Trophoblast cell (in vitro differentiated cells and primary cell): ENCODE measurements around the gene CSTF1.
A peak's percentile ranks its signal among the peaks of the same experiment; 100 is the strongest.

Experiments used
- DNase-seq, 2 donors: peaks; one replicate each; pipeline ENCODE4 v3.0.0-alpha.2; 2016
- H2AFZ ChIP-seq: 2 replicates; pipeline ENCODE4 v1.6.1; 2013; ENCODE audit warnings: low read length, moderate library complexity, mild to moderate bottlenecking; ENCODE audit not compliant: insufficient read depth, poor library complexity
- H2AK5ac ChIP-seq: 2 replicates; pipeline ENCODE4 v1.6.1; 2013; ENCODE audit warnings: mild to moderate bottlenecking, low read length
- H2BK120ac ChIP-seq: 2 replicates; pipeline ENCODE4 v1.6.1; 2013; ENCODE audit warnings: low read length, mild to moderate bottlenecking, moderate library complexity; ENCODE audit not compliant: insufficient read depth, poor library complexity
- H2BK12ac ChIP-seq: 2 replicates; pipeline ENCODE4 v1.6.1; 2013; ENCODE audit warnings: mild to moderate bottlenecking, low read length, moderate library complexity
- H2BK5ac ChIP-seq: 2 replicates; pipeline ENCODE4 v1.6.1; 2013; ENCODE audit warnings: low read length, low read depth, moderate library complexity, mild to moderate bottlenecking; ENCODE audit not compliant: poor library complexity
- H3K14ac ChIP-seq: 2 replicates; pipeline ENCODE4 v1.6.1; 2013; ENCODE audit warnings: mild to moderate bottlenecking, low read length
- H3K18ac ChIP-seq: 2 replicates; pipeline ENCODE4 v1.6.1; 2013; ENCODE audit warnings: mild to moderate bottlenecking, low read length
- H3K23ac ChIP-seq: 2 replicates; pipeline ENCODE4 v1.6.1; 2013; ENCODE audit warnings: low read length
- H3K27ac ChIP-seq: 2 replicates; pipeline ENCODE4 v1.5.1; 2013; ENCODE audit warnings: low read depth, mild to moderate bottlenecking, inconsistent platforms, low read length, moderate library complexity
- H3K27me3 ChIP-seq: 2 replicates; pipeline ENCODE4 v1.6.1; 2013; ENCODE audit warnings: inconsistent platforms, mild to moderate bottlenecking, low read length, moderate library complexity; ENCODE audit not compliant: insufficient read depth
- H3K36me3 ChIP-seq, 2 experiments: 1 replicate in 1 of 2; 2 replicates in 1 of 2; pipeline ENCODE4 v1.6.1; 2013; ENCODE audit warnings: low read length in 2 of 2, mild to moderate bottlenecking in 2 of 2, moderate library complexity in 1 of 2; ENCODE audit not compliant: insufficient read depth in 2 of 2, control insufficient read depth in 1 of 2
- H3K4ac ChIP-seq: 2 replicates; pipeline ENCODE4 v1.6.1; 2013; ENCODE audit warnings: low read depth, mild to moderate bottlenecking, low read length, moderate library complexity
- H3K4me1 ChIP-seq, 2 experiments: 1 replicate in 1 of 2; 2 replicates in 1 of 2; pipeline ENCODE4 v1.6.1; 2013; ENCODE audit warnings: low read length in 2 of 2, mild to moderate bottlenecking in 2 of 2, moderate library complexity in 1 of 2; ENCODE audit not compliant: insufficient read depth in 2 of 2, control insufficient read depth in 1 of 2
- H3K4me2 ChIP-seq: 2 replicates; pipeline ENCODE4 v1.6.1; 2013; ENCODE audit warnings: inconsistent platforms, mild to moderate bottlenecking, low read length, moderate library complexity
- H3K4me3 ChIP-seq: 2 replicates; pipeline ENCODE4 v1.5.1; 2013; ENCODE audit warnings: mild to moderate bottlenecking, low read depth, low read length, inconsistent platforms
- H3K79me1 ChIP-seq: one replicate; pipeline ENCODE4 v1.6.1; 2013; ENCODE audit warnings: low read length
- H3K79me2 ChIP-seq: 2 replicates; pipeline ENCODE4 v1.6.1; 2013; ENCODE audit warnings: low read length, mild to moderate bottlenecking; ENCODE audit not compliant: control insufficient read depth, insufficient read depth, poor library complexity
- H3K9ac ChIP-seq: 2 replicates; pipeline ENCODE4 v1.6.1; 2013; ENCODE audit warnings: mild to moderate bottlenecking, low read length
- H3K9me3 ChIP-seq: 2 replicates; pipeline ENCODE4 v1.6.1; 2013; ENCODE audit warnings: low read depth, mild to moderate bottlenecking, control low read depth, inconsistent platforms, low read length; ENCODE audit not compliant: insufficient read depth
- H4K12ac ChIP-seq: 2 replicates; pipeline ENCODE4 v1.6.1; 2013; ENCODE audit warnings: low read depth, mild to moderate bottlenecking, low read length, moderate library complexity
- H4K8ac ChIP-seq: 2 replicates; pipeline ENCODE4 v1.6.1; 2013; ENCODE audit warnings: low read depth, mild to moderate bottlenecking, low read length, moderate library complexity
- H4K91ac ChIP-seq: one replicate; pipeline ENCODE4 v1.6.1; 2013; ENCODE audit warnings: low read depth, mild to moderate bottlenecking, low read length, moderate library complexity
- WGBS: extraction: QIAGEN DNeasy Blood & Tissue Kit; methylation state at CpG from one replicate; pipeline ENCODE4 v1.1.7; 2013; ENCODE audit warnings: missing lambda C conversion rate; ENCODE audit not compliant: insufficient read length, insufficient coverage; ENCODE audit errors: extremely low coverage; 5-methylcytosine and 5-hydroxymethylcytosine counted together

CSTF1 gene

GRCh38 chr20:56422824-56423189 lies 30.4 kb downstream of the CSTF1 start:
- no peak overlapping the region for H3K4ac ChIP-seq
- H3K27ac ChIP-seq: no peak overlapping the region
- H2BK12ac ChIP-seq: no peak overlapping the region
- no CpG with 5 or more reads among the region's 4 CpGs for WGBS
- no peak overlapping the region for H3K4me2 ChIP-seq
- H3K23ac ChIP-seq: no peak overlapping the region
- H3K9ac ChIP-seq: no peak overlapping the region
- no peak overlapping the region for H4K12ac ChIP-seq
- no peak overlapping the region for H3K14ac ChIP-seq
- H3K27me3 ChIP-seq: no peaks in the 10 kb centered on the region
- H3K4me3 ChIP-seq: no peak overlapping the region
- no peak for DNase-seq
- no peaks in the 10 kb centered on the region for H3K79me1 ChIP-seq
- H2BK120ac ChIP-seq: no peak overlapping the region
- H3K18ac ChIP-seq: no peak overlapping the region
- H3K4me1 ChIP-seq: peaks cover 3 to 8% of the 10 kb centered on the region in 2 experiments
- no peak overlapping the region for H4K91ac ChIP-seq
- H2BK5ac ChIP-seq: no peak overlapping the region
- no peak overlapping the region for H2AK5ac ChIP-seq
- no peaks in the 10 kb centered on the region for H3K9me3 ChIP-seq
- no peak overlapping the region for H2AFZ ChIP-seq
- no peaks in the 10 kb centered on the region for H3K36me3 ChIP-seq
- no peak overlapping the region for H4K8ac ChIP-seq
- no peaks in the 10 kb centered on the region for H3K79me2 ChIP-seq

- H3K4me1 ChIP-seq: peaks cover 3 to 8% of the 10 kb centered on the region in 2 experiments
- H2AFZ ChIP-seq: no peak overlapping the region
- no peaks in the 10 kb centered on the region for H3K79me2 ChIP-seq
- H3K23ac ChIP-seq: no peak overlapping the region
- H3K36me3 ChIP-seq: no peaks in the 10 kb centered on the region
- no peak overlapping the region for H4K12ac ChIP-seq
- H3K79me1 ChIP-seq: no peaks in the 10 kb centered on the region
- no peak overlapping the region for H4K91ac ChIP-seq
- H3K4me2 ChIP-seq: no peak overlapping the region
- H3K9ac ChIP-seq: no peak overlapping the region
- H2AK5ac ChIP-seq: no peak overlapping the region
- no peak overlapping the region for H2BK12ac ChIP-seq
- no peak overlapping the region for H4K8ac ChIP-seq
- no peak overlapping the region for H3K4me3 ChIP-seq
- no peak overlapping the region for H2BK5ac ChIP-seq
- no peak overlapping the region for H3K18ac ChIP-seq
- no peaks in the 10 kb centered on the region for H3K27me3 ChIP-seq
- no CpG with 5 or more reads among the region's 1 CpG for WGBS
- no peaks in the 10 kb centered on the region for H3K9me3 ChIP-seq
- no peak overlapping the region for H3K27ac ChIP-seq
- no peak for DNase-seq
- no peak overlapping the region for H3K4ac ChIP-seq
- H3K14ac ChIP-seq: no peak overlapping the region
- no peak overlapping the region for H2BK120ac ChIP-seq
These were observed 30.8 kb downstream of the CSTF1 start for GRCh38 chr20:56423211-56423610.

GRCh38 chr20:56423886-56424285 lies 31.4 kb downstream of the CSTF1 start:
- Histone ChIP-seq H3K14ac (no peak overlapping the region), H3K4me1 (peaks cover 3 to 8% of the 10 kb centered on the region in 2 experiments), H3K4me3 (no peak overlapping the region), H4K12ac (no peak overlapping the region), H3K79me1 (no peaks in the 10 kb centered on the region), H3K36me3 (no peaks in the 10 kb centered on the region), H3K23ac (no peak overlapping the region), H3K4ac (no peak overlapping the region), H3K18ac (no peak overlapping the region), H2BK12ac (no peak overlapping the region), H3K79me2 (no peaks in the 10 kb centered on the region), H2AK5ac (no peak overlapping the region), H3K4me2 (no peak overlapping the region), H3K27me3 (no peaks in the 10 kb centered on the region), H3K27ac (no peak overlapping the region), H4K8ac (no peak overlapping the region), H2BK120ac (no peak overlapping the region), H4K91ac (no peak overlapping the region), H2AFZ (no peak overlapping the region), H3K9me3 (no peaks in the 10 kb centered on the region), H2BK5ac (no peak overlapping the region), H3K9ac (no peak overlapping the region)
- DNase-seq: no peak
- no CpG with 5 or more reads among the region's 1 CpG for WGBS

- Histone ChIP-seq H2AFZ (no peak overlapping the region), H3K27ac (no peak overlapping the region), H2BK5ac (no peak overlapping the region), H3K4me1 (peaks cover 3 to 8% of the 10 kb centered on the region in 2 experiments), H2BK120ac (no peak overlapping the region), H3K18ac (no peak overlapping the region), H3K79me2 (no peaks in the 10 kb centered on the region), H2BK12ac (no peak overlapping the region), H3K4me2 (no peak overlapping the region), H3K36me3 (no peaks in the 10 kb centered on the region), H4K12ac (no peak overlapping the region), H3K27me3 (no peaks in the 10 kb centered on the region), H3K4ac (no peak overlapping the region), H3K14ac (no peak overlapping the region), H3K9me3 (no peaks in the 10 kb centered on the region), H4K91ac (no peak overlapping the region), H3K4me3 (no peak overlapping the region), H3K9ac (no peak overlapping the region), H3K79me1 (no peaks in the 10 kb centered on the region), H2AK5ac (no peak overlapping the region), H4K8ac (peak overlapping the region; percentile 11), H3K23ac (no peak overlapping the region)
- no peak for DNase-seq
- WGBS: no CpG with 5 or more reads among the region's 1 CpG
These were observed 32.5 kb downstream of the CSTF1 start for GRCh38 chr20:56424931-56425330.
